SU-DHL-6 (cell line): ENCODE measurements around the gene PHF14.

Experiments
- EZH2phosphoT487 ChIP-seq: fragments of 200-600 bp; sonication (generic), shearing (Covaris generic); conservative IDR thresholded peaks from 2 replicates; pipeline ENCODE4 v1.6.1; 2018; ENCODE audit warnings: mild to moderate bottlenecking, antibody characterized with exemption, low read length, moderate library complexity, mixed read lengths
- TF ChIP-seq, protein P1 (sequence below): fragments of 200-600 bp; sonication (generic); IDR thresholded peaks from one replicate; pipeline ENCODE4 v1.5.1; 2017; ENCODE audit warnings: antibody characterized with exemption, mild to moderate bottlenecking, low read length, moderate library complexity; ENCODE audit not compliant: insufficient read depth, poor library complexity, severe bottlenecking

- TF ChIP-seq EZH2phosphoT487: no peak
- TF ChIP-seq, protein P1, sequence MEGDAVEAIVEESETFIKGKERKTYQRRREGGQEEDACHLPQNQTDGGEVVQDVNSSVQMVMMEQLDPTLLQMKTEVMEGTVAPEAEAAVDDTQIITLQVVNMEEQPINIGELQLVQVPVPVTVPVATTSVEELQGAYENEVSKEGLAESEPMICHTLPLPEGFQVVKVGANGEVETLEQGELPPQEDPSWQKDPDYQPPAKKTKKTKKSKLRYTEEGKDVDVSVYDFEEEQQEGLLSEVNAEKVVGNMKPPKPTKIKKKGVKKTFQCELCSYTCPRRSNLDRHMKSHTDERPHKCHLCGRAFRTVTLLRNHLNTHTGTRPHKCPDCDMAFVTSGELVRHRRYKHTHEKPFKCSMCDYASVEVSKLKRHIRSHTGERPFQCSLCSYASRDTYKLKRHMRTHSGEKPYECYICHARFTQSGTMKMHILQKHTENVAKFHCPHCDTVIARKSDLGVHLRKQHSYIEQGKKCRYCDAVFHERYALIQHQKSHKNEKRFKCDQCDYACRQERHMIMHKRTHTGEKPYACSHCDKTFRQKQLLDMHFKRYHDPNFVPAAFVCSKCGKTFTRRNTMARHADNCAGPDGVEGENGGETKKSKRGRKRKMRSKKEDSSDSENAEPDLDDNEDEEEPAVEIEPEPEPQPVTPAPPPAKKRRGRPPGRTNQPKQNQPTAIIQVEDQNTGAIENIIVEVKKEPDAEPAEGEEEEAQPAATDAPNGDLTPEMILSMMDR: no peak
These were observed 218.0 kb downstream of the PHF14 start for GRCh38 chr7:11191574-11192220.
